Measurements from ENCODE around the gene POLN.

GRCh38 chr4:2044542-2045517 lies 197.1 kb downstream of the POLN start:
- TF ChIP-seq CTCF (conservative IDR thresholded peaks at IDR 0.05 in 1 of 2, IDR thresholded peaks at IDR 0.05 in 1 of 2; ENCODE audit: extremely low read depth in 1 of 2, insufficient read depth in 1 of 2, low read depth in 1 of 2, low read length in 2 of 2) (no peak), EZH2 (IDR thresholded peaks at IDR 0.05; ENCODE audit: borderline replicate concordance, low read length) (no peak)
